ENCODE measurements around the gene AKAP3.

The AKAP3 gene

DNA sequence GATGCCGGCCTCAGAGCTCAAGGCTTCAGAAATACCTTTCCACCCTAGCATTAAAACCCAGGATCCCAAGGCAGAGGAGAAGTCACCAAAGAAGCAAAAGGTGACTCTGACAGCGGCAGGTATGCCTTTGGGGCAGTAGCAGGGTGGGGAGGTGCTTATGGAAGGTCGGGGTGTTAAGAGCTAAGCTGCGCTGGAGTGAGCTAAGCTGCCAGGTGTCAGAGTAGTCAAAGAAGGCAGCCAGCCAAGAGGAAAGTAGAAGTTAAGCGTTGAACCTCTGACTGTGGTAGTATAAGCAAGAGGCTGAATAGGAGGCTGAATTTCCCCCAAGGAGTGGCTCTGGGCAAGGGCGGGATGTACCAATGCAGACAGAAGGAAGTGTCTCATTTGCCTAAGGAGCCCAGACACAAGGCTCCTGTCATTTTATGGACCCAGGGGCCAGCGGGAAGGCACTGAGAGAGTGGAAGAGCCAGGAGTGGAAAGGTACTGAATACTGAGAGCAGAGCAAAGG lies 57.6 kb downstream of the AKAP3 start:
- no peak for DNase-seq

DNA sequence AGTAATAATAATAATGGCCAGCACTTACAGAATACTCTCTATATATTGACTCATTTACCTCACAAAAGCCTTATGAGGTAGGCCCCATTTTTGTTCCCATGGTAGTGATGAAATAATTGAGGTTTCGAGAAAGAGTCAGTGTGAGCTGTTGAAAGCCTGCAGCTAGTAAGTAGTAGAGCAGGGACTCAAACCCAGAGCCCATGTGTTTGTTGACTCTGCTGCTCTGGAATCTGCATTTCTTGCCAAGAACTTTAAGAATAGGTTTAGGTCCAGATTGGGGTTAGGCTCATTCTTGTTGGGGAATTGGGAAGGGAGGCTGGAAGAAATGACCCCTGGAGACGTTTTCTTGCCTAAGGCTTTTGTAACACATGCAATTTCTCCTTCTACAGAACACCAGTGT lies 58.9 kb downstream of the AKAP3 start:
- DNase-seq = no peak

DNA sequence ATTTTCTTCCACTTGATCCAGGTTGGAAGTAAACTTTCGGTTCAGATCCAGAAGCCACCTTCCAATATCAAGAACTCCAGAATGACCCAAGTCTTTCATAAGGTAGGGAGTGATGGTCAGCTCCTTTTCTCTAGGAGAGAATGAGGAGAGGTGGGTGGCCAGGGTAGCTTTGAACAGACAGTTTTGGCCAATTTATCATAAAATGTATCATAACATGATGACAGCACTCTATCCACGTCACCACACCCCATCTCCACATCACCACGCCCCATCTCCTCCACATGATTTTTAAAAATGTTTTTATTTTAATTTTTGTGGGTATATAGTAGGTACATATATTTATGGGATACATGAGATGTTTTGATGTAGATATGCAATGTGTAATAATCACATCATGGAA lies 59.9 kb downstream of the AKAP3 start:
- DNase-seq = no peak

GRCh38 chr12:4587108-4587507 lies 61.7 kb downstream of the AKAP3 start:
- no peak for DNase-seq

- DNase-seq = no peak
Observed at GRCh38 chr12:4586500-4586899, 62.4 kb downstream of the AKAP3 start.

DNA sequence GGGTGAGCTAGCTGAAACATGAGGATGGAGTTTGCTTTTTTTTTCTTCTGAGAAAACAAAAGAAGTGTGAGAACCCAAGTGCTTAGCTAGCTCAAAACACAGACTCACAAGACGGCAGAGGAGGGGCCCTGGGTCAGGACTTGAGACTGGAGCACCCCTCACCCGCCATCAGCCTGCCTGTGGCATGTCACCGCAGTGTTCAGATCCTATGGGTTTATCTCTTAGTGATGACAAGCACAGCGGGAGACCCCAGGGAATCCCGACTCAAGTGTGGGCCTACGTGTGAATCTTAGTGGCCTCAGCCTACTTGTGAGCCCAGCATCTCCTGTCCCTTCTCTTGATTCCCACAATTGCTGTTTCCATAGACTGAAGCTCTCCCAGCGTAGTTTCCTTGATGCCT lies 64.0 kb downstream of the AKAP3 start:
- DNase-seq = no peak

DNA sequence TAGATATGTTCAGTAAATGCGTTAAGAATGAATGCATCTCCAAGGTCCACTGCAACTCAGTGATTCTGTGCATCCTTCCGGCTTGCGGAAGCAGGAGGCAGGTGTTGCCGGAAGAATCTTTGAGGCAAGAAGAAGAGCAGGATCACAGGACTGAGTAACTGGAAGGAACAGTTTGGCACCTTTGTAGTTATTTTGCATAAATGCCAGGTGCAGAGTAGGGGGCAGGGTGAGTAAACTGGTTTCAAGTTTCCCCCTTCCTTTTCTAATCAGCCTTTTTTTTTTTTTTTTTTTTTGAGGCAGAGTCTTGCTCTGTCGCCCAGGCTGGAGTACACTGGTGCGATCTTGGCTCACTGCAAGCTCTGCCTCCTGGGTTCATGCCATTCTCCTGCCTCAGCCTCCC lies 64.6 kb downstream of the AKAP3 start:
- no peak for DNase-seq

DNA sequence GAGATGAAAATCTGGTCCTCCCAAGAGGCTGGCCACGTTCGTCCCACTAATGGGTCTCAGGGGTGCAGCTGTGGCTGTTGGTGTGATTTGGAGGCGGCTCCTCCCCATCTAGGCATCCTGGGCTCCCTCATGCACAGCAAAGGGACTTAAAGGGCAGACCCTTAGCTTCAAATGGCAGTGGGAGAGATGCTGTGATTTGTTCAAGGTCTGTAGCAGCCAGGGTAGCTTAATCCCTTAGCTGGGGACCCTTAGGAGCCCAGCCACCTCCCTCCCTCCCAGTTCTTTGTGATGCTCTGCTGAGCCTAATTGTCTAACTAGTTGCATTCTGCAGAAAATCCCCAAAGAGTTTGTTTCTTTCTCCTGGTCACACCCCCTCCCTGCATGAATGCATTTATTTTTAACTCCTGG lies 68.6 kb downstream of the AKAP3 start:
- no peak for DNase-seq

DNA sequence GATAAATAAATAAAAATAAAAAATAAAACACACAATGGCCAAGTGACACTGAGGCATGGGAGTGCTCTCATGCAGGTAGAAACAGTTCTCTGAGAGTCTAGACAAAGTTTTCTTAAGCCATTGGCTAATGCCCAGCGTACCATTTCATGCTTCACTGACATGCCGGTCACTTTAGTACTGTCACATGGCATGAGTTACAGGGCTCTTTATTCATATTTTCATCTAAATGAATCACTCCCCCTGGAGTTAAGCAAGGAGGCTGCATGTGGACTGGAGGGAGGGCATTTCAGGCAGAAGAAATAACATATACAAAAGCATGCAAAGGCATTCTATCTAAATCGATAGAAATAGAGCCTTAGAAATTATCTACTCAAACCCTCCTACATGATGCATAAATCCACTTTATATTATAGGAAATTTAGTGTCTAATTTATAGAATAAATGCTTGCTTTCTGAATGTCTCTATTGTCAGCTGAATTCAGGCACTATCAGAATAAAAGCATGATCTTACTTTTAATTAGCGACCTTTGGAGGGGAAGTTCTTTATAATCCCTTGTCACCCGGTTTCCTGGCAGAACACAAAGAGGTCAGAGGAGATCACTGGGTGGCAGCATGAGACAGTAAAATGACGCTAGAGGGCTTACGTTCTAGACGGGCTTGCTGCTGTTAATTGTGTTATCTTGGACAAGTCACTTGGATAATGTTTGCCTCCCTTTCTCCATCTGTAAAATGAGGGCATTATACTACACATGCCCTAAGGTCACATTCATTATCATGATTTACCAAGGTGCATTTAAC lies 69.3 kb downstream of the AKAP3 start:
- peak; percentile 75 to 78 (median 76) for DNase-seq

GRCh38 chr12:4572680-4573079 lies 76.2 kb downstream of the AKAP3 start:
- DNase-seq = no peak

- peak; percentile 43 to 62 (median 46) for DNase-seq
Observed at GRCh38 chr12:4569261-4569660, 79.6 kb downstream of the AKAP3 start.

DNA sequence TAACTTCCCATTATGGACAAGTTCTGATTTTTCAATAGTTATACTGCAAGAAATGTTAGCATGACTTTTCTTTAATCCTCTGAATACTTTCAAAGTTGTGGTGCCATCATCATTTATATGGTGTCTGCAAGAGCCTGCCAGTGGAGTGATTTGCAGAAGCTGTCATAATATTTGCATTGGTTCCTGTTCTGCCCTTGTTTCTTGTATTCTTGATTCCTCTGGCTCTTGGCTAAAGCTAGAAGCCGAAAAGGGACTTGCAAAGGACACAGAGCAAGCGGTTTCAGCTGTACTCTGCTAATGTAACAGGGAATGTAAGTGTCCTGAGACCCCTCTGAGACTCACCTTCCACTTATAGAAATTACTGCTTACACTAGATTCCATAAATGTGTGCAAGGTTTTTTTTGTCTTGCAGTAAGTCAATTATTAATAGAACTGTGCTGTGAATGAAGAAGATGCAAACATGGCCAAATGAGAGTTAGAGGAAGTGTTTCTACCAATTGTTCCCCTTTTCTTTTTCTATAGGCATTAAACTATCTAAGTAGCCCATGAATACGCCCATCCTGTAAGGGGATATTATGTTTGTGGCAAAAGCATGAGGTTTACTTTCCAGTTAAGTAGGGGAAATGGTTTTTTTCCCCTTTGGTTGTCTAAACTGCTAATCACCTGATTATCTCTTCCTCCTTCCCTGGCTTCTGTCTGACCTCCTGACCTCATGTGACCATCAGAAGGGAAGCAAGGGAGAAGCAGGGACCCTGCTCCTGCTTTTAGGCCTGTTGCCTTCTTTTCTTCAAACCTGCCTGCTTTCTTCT lies 81.6 kb downstream of the AKAP3 start:
- DNase-seq = peak; percentile 72 to 89 (median 77)

DNA sequence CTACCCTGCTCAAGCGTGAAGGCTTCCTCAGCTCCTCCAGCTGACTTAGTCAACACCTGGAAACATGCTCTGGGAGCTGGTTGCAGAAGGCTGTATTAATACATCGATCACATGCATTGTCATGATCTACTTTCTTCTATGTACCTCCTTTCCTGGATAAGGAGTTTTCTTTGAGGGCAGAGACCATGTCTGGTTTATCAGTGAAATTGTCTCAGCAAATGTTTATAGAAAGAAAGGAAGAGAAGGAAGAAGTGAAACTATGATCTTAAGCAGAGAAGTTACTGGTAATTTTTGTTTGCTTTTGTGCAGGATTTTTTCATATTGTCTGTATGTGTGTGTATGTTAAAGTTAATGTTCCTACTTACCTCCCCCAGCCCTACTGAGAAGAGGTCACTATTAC lies 82.4 kb downstream of the AKAP3 start:
- peak in 2 of 3 donors; percentile 22 to 35 for DNase-seq
